SH-SY5Y (cell line): ENCODE results near the gene ATG12.

ENCODE experiments used
- GATA2 ChIP-seq: IDR thresholded peaks from 2 replicates; pipeline ENCODE4 v1.6.1; 2011; ENCODE audit warnings: mild to moderate bottlenecking, low read depth, low read length
- GATA3 ChIP-seq: IDR thresholded peaks from 2 replicates; pipeline ENCODE4 v1.6.1; 2011; ENCODE audit warnings: low read depth, mild to moderate bottlenecking, low read length, moderate library complexity

DNA sequence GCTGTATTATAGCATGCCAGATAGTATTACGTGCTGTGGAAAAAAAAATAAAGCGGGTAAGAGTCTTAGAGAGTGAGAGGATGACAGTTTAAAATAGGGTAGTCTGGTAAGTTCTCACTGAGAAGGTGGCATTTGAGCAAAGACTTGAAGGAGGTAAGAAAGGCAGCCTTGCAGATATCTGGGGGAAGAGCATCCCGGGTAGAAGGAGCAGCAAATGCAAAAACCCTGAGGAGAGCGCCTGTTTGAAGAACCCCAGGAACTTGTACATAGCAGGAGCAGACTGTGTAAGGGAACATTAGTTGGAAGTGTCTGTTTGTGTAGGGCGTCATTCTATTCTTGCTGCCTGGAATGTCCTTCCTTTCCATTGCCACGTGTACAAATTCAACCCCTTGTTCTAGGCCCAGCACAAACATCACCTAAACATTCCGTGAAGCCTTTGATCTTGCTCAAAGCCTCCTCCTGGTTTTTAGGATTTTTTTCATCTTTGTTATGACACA is 3.0 kb upstream of the ATG12 start:
- TF ChIP-seq GATA2, result no peak
- no peak for TF ChIP-seq GATA3
